GM18517 (cell line): Measurements from ENCODE around the gene TMEM87A.
A peak's percentile ranks its signal among the peaks of the same experiment; 100 is the strongest.
"Not testable (repeated sequence)": the region's sequence is repeated elsewhere in the genome, so short reads cannot be mapped to it uniquely, and the experiment has no call there.

Experiments used
- ATAC-seq: cut with Tn5 transposase; IDR thresholded peaks from one replicate; pipeline ENCODE4 v1.9.1; 2021; ENCODE audit warnings: mild to moderate bottlenecking, moderate library complexity; ENCODE audit not compliant: unreplicated experiment

TMEM87A gene

GRCh38 chr15:42273900-42274701, 868 bp upstream of the TMEM87A start:
- ATAC-seq, result peak; percentile 20

- ATAC-seq, result no peak
These were observed 2.2 kb downstream of the TMEM87A start for GRCh38 chr15:42270996-42271395.

- ATAC-seq, result no peak
These were observed 2.7 kb downstream of the TMEM87A start for GRCh38 chr15:42270551-42270950.

GRCh38 chr15:42267286-42267685, 5.9 kb downstream of the TMEM87A start:
- no peak for ATAC-seq

GRCh38 chr15:42264795-42265194, 8.4 kb downstream of the TMEM87A start:
- ATAC-seq, result no peak

- ATAC-seq, result no peak
These were observed 19.9 kb downstream of the TMEM87A start for GRCh38 chr15:42253300-42253699.

- ATAC-seq, result no peak
These were observed 32.4 kb downstream of the TMEM87A start for GRCh38 chr15:42240823-42241222.

- ATAC-seq, result no peak
These were observed 33.6 kb downstream of the TMEM87A start for GRCh38 chr15:42239528-42240182.

- no peak for ATAC-seq
These were observed 40.1 kb downstream of the TMEM87A start for GRCh38 chr15:42233107-42233506.

- ATAC-seq, result no peak
These were observed 40.6 kb downstream of the TMEM87A start for GRCh38 chr15:42232606-42233005.

GRCh38 chr15:42231088-42231487, 42.1 kb downstream of the TMEM87A start:
- no peak for ATAC-seq

GRCh38 chr15:42228981-42229380, 44.3 kb downstream of the TMEM87A start:
- ATAC-seq, result not testable (repeated sequence)

- no peak for ATAC-seq
These were observed 45.2 kb downstream of the TMEM87A start for GRCh38 chr15:42228036-42228435.

- no peak for ATAC-seq
These were observed 46.6 kb downstream of the TMEM87A start for GRCh38 chr15:42226648-42227047.

- no peak for ATAC-seq
These were observed 53.0 kb downstream of the TMEM87A start for GRCh38 chr15:42220216-42220615.

- no peak for ATAC-seq
These were observed 54.2 kb downstream of the TMEM87A start for GRCh38 chr15:42218953-42219592.

- ATAC-seq, result no peak
These were observed 55.7 kb downstream of the TMEM87A start for GRCh38 chr15:42217568-42217967.

GRCh38 chr15:42215913-42216829, 57.1 kb downstream of the TMEM87A start:
- no peak for ATAC-seq

GRCh38 chr15:42214600-42214999, 58.6 kb downstream of the TMEM87A start:
- ATAC-seq, result no peak

GRCh38 chr15:42213511-42213910, 59.7 kb downstream of the TMEM87A start:
- no peak for ATAC-seq

GRCh38 chr15:42210696-42211095, 62.5 kb downstream of the TMEM87A start:
- no peak for ATAC-seq
